K562 (cell line): ENCODE results near the gene SFXN5. TPM values are rescaled to one million over a fixed set of nuclear protein-coding genes. Genes with fewer than 3 reads are reported as not detected.

Source experiments
- ATAC-seq: fragments of 200-7000 bp; cut with Tn5 transposase; 3 replicates; pipeline ENCODE4 v1.9.1; 2020; ENCODE audit warnings: moderate library complexity
- BruUV-seq: library from RNA; stranded (reverse); fragments of 400-500 nt; replicated peaks from 2 replicates; lab custom pipeline; 2021; lab: Mats Ljungman, UMichigan
- CTCF ChIA-PET: fragments of 300-600 bp; formaldehyde crosslinking; extraction: SDS; loops from one replicate; lab custom pipeline; 2021; ENCODE audit warnings: low intra/inter-chr PET ratio; lab: Yijun Ruan, JAX
- POLR2A ChIA-PET: fragments of 300-600, 350-650 bp; sonication (Branson Sonifier 250); formaldehyde crosslinking; extraction: SDS; loops from one replicate; lab custom pipeline; 2021; ENCODE audit warnings: antibody characterized with exemption, inconsistent platforms; lab: Yijun Ruan, JAX
- DNase-seq, 4 experiments: peaks; one replicate each; pipeline versions ENCODE4 v3.0.0 to v3.0.0-alpha.2; 2011 to 2018; ENCODE audit warnings: low spot score in 3 of 4, mixed read lengths in 3 of 4; ENCODE audit errors: extremely low read depth in 1 of 4
- FAIRE-seq: peaks from 2 replicates; lab custom pipeline; 2011; peaks lifted over from hg19 to GRCh38; lab: Jason Lieb, UNC
- H2AFZ ChIP-seq: 2 replicates; pipeline ENCODE4 v1.6.0; 2011; ENCODE audit warnings: low read depth, low read length, control low read depth, inconsistent platforms
- H3K27ac ChIP-seq: fragments of 200-600 bp; 3 replicates; pipeline ENCODE4 v1.8.0; 2011; ENCODE audit warnings: low read depth, mild to moderate bottlenecking, control low read depth, inconsistent platforms, low read length, moderate library complexity, mixed read lengths; ENCODE audit errors: extremely low read depth
- H3K27me3 ChIP-seq, 2 experiments: fragments of 300-600 bp in 1 of 2; 2 replicates in 1 of 2; 3 replicates in 1 of 2; pipeline versions ENCODE4 v1.6.0 to v1.8.0; 2011; ENCODE audit warnings: inconsistent platforms in 2 of 2, low read length in 2 of 2, mild to moderate bottlenecking in 1 of 2, mixed read lengths in 1 of 2, moderate library complexity in 1 of 2; ENCODE audit not compliant: control insufficient read depth in 2 of 2, insufficient read depth in 2 of 2
- H3K36me3 ChIP-seq: fragments of 300-600 bp; 3 replicates; pipeline ENCODE4 v1.8.0; 2011; ENCODE audit warnings: mild to moderate bottlenecking, low read length, inconsistent platforms; ENCODE audit not compliant: control insufficient read depth, insufficient read depth
- H3K4me1 ChIP-seq, 2 experiments: fragments of 200-600 bp in 1 of 2; replicated peaks in 1 of 2; 2 replicates in 1 of 2; 3 replicates in 1 of 2; pipeline versions ENCODE4 v1.5.1 to v1.8.0; 2011; ENCODE audit warnings: inconsistent platforms in 2 of 2, low read length in 2 of 2, mild to moderate bottlenecking in 1 of 2, mixed read lengths in 1 of 2, moderate library complexity in 1 of 2; ENCODE audit not compliant: control insufficient read depth in 2 of 2, insufficient read depth in 2 of 2
- H3K4me2 ChIP-seq: 2 replicates; pipeline ENCODE4 v1.6.1; 2011; ENCODE audit warnings: low read length, control low read depth, inconsistent platforms, mixed read lengths; ENCODE audit not compliant: insufficient read depth
- H3K4me3 ChIP-seq: fragments of 200-600 bp; sonication (generic), shearing (Covaris generic); 2 replicates; pipeline ENCODE4 v1.5.1; 2016; ENCODE audit warnings: control low read depth, inconsistent platforms
- H3K79me2 ChIP-seq: fragments of 200-600 bp; 3 replicates; pipeline ENCODE4 v1.8.0; 2011; ENCODE audit warnings: low read length, inconsistent platforms; ENCODE audit not compliant: control insufficient read depth, insufficient read depth
- H3K9ac ChIP-seq, 2 experiments: 2 replicates each; pipeline versions ENCODE4 v1.6.0 to v1.6.1; 2011; ENCODE audit warnings: low read depth in 2 of 2, low read length in 2 of 2, control low read depth in 1 of 2, inconsistent platforms in 1 of 2, mild to moderate bottlenecking in 1 of 2, mixed read lengths in 1 of 2; ENCODE audit not compliant: insufficient read depth in 1 of 2
- H3K9me1 ChIP-seq: one replicate; pipeline ENCODE4 v1.6.0; 2011; ENCODE audit warnings: inconsistent platforms, mild to moderate bottlenecking, low read length, moderate library complexity; ENCODE audit not compliant: control insufficient read depth, insufficient read depth
- H3K9me3 ChIP-seq: replicated peaks from 2 replicates; pipeline ENCODE4 v1.5.1; 2011; ENCODE audit warnings: low read depth, low read length, inconsistent platforms; ENCODE audit not compliant: control insufficient read depth, insufficient read depth
- H4K20me1 ChIP-seq: replicated peaks from 2 replicates; pipeline ENCODE4 v1.6.1; 2011; ENCODE audit warnings: low read length, inconsistent platforms, mixed read lengths; ENCODE audit not compliant: control insufficient read depth, insufficient read depth
- CBX3 ChIP-seq, 2 experiments: IDR thresholded peaks; 1 replicate in 1 of 2; 2 replicates in 1 of 2; pipeline ENCODE4 v1.6.1; 2012; ENCODE audit warnings: inconsistent platforms in 2 of 2, low read length in 2 of 2, borderline replicate concordance in 1 of 2, control low read depth in 1 of 2
- FOXJ3 ChIP-seq: sonication (generic); formaldehyde crosslinking; IDR thresholded peaks from 2 replicates; pipeline ENCODE4 v1.4.0; 2020; ENCODE audit warnings: mild to moderate bottlenecking, missing genetic modification reagents
- ZNF316 ChIP-seq: fragments of 450-650 bp; IDR thresholded peaks from 2 replicates; pipeline ENCODE4 v1.6.1; 2016
- ZNF76 ChIP-seq: fragments of 250-450 bp; sonication (Bioruptor Pico); IDR thresholded peaks from 2 replicates; pipeline ENCODE4 v1.4.0; 2020; ENCODE audit warnings: mild to moderate bottlenecking, moderate library complexity, borderline replicate concordance
- WGBS: fragments of 100-300 bp; shearing (Covaris generic); methylation state at CpG from one replicate; pipeline ENCODE4 v1.1.6; 2016; ENCODE audit warnings: low coverage, mixed read lengths; ENCODE audit not compliant: insufficient coverage; ENCODE audit errors: missing lambda C conversion rate; 5-methylcytosine and 5-hydroxymethylcytosine counted together
- in situ Hi-C: fragments of 300-500 bp; cut with MboI; formaldehyde crosslinking; loops from 4 replicates; pipeline ENCODE4 v1.15.0; 2018; ENCODE audit warnings: inconsistent platforms, mixed read lengths
- intact Hi-C: fragments of 100-400 bp; cut with micrococcal nuclease; formaldehyde crosslinking; loops from 2 replicates; pipeline ENCODE4 v1.14.2; 2022
- polyA plus RNA-seq, 8 experiments: library from polyadenylated mRNA; depleted of rRNA in 4 of 8; stranded (reverse) in 5 of 8; unstranded in 3 of 8; fragments of >200 nt; fragmentation: Nextera tagmentation in 2 of 8; fragmentation: Illumina TruSeq in 1 of 8; extraction: Ambion mirVana in 2 of 8; extraction: Trizol in 1 of 8; gene quantifications; 2 replicates each; pipeline versions ENCODE4 v1.2.1 to v1.2.3, GENCODE V29; 2011 to 2014; ENCODE audit warnings: inconsistent platforms in 1 of 8, missing spikeins in 1 of 8
- total RNA-seq, 7 experiments: library from RNA; depleted of rRNA in 6 of 7; stranded (reverse); fragments of >200 nt in 6 of 7; fragmentation: Illumina TruSeq in 2 of 7; extraction: Trizol in 2 of 7; gene quantifications; 2 replicates each; pipeline versions ENCODE4 v1.2.1 to v1.2.3, GENCODE V29; 2011 to 2021; ENCODE audit warnings: low replicate concordance in 1 of 7

Gene SFXN5
- total and polyA plus RNA-seq, 9 of the 15 experiments (the other 6 are each of a cell fraction or from before 2014, with no cell fraction given): 8.3 to 22.6 (median 16.0) TPM

GRCh38 chr2:72994282-72994990 is 77.1 kb downstream of the SFXN5 start:
- Histone ChIP-seq H2AFZ (no peak overlapping the region), H3K9me1 (peaks cover 3% of the 10 kb centered on the region), H4K20me1 (0 out of 2 replicates have a peak, but pooled peaks cover 3% of the 10 kb centered on the region), H3K4me3 (no peak overlapping the region), H3K9me3 (no peaks in the 10 kb centered on the region), H3K36me3 (no peaks in the 10 kb centered on the region), H3K79me2 (no peaks in the 10 kb centered on the region), H3K4me1 (peaks cover 0 to 12% of the 10 kb centered on the region in 2 experiments; a peak in 2 of 5 replicates), H3K27me3 (no peaks in the 10 kb centered on the region), H3K4me2 (no peak overlapping the region), H3K27ac (no peak overlapping the region)
- ATAC-seq (no peak), FAIRE-seq (no peak)
- in situ Hi-C loops: no loop called here
- no TSS peak for BruUV-seq
- ChIA-PET POLR2A (interaction anchor here (0.5 to 1.6 kb wide), 2 partner anchors 11 to 133 kb away, joined by 4 to 5 read pairs; no protein-coding TSS in a partner anchor), CTCF (interaction anchor here (1.7 to 2.3 kb wide), 3 partner anchors 169 to 183 kb away, joined by 7 to 16 read pairs (median 14); no protein-coding TSS in a partner anchor)
- intact Hi-C loops: no loop called here
- WGBS: 78% methylated on average over 8 of the region's 10 CpGs
- no peak for TF ChIP-seq ZNF316
- no peak for TF ChIP-seq CBX3 (IDR thresholded peaks at IDR 0.05; ENCODE audit: borderline replicate concordance in 1 of 2, low read length in 2 of 2)
- no peak for TF ChIP-seq ZNF76 (CRISPR knock-in tag)
- TF ChIP-seq FOXJ3 (CRISPR knock-in tag): no peak
- TF ChIP-seq, all 486 proteins: peak for 0
- no peak for DNase-seq
- H3K9ac ChIP-seq: no peak overlapping the region
